ENCODE measurements around the gene REXO1.
"Not testable (repeated sequence)": the region's sequence is repeated elsewhere in the genome, so short reads cannot be mapped to it uniquely, and the experiment has no call there.

REXO1 gene

GRCh38 chr19:1813192-1814182 lies 34.8 kb downstream of the REXO1 start:
- no peak for DNase-seq (ENCODE audit: low read depth)

DNA sequence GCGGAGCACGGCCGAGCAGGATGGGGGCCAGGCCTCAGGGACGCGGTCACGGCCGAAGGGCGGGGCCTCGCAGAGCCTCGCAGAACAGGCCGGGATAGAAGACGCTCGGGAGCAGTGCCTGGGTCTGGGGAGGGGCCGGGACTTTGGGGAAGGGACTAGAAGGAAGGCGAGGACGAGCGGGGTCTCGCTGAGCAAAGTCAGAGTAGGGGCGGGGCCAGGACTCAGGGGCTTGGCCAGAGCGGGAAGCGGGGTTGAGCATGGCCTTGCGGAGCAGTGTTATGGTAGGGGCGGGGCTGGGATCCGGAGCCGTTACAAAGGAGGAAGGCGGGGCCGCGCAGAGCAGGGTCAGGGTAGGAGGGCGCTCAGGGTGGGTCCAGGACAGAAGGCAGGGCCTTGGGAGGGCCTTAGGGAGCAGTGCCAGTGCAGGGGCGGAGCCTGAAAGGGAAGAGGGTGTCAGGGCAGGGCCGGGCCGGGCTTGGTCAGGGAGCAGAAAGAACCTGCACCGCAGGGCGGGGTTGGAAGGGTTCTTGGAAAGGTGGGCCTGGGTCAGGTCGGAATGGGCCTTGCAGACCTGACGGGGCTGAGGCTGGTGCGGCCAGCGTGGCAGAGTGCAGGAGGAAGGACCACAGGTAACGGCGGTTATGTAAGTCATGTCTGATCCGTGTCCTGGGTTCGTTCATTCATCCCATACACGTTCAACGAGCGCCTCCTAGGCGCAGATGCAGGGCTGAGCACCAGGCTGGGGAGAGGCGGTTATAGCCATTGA lies 35.7 kb downstream of the REXO1 start:
- DNase-seq (ENCODE audit: low read depth), result peak; percentile 60

- peak; percentile 57 for DNase-seq (ENCODE audit: low read depth)
Measured at GRCh38 chr19:1811942-1812425, 36.3 kb downstream of the REXO1 start, which contains the start of gene ATP8B3. TSS of gene ATP8B3 (minus strand) at chr19:1812276. CDS start at chr19:1811736, 540 bp downstream.

DNA sequence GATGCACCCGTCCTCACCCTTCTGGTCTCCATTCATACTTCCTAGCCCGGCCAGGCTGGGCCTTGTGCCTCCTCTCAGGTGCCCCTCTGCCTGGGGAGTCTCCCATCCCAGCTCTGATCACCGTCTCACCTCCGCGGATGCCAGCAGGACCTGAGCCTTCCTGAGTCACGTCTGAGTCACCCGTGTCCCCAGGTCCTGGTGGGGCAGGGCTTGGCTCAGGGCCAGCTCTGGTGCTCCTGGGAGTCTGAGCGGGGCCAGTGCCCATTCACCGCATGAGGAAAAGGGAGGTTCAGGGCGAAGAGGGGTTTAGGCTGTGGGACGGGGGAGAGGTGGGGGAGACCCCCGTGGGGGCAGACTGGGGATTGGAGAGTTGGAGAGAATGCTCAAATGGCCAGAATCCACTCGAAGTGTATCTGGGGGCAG lies 36.8 kb downstream of the REXO1 start:
- DNase-seq (ENCODE audit: low read depth), result no peak

- no peak for DNase-seq (ENCODE audit: low read depth)
Measured at GRCh38 chr19:1810439-1811160, 37.7 kb downstream of the REXO1 start.

DNA sequence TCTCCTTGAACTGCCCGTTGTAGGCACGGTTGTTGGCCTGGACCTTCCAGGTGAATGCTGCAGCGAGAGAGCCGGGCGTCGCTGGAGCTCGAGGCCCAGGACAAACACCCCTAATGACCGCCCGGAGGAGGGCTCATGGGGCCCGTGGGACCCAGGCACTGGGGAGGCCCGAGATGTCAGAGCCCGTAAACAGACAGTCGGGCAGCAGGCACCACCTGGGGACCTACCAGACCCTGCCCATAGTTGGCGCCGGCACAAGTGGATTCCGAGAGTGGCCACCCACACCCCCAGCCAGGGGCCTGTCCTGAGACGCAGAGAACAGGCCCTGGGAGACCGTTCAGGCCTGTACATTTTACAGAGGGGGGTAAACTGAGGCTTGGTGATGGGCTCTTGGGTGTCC lies 38.6 kb downstream of the REXO1 start:
- no peak for DNase-seq (ENCODE audit: low read depth)

- no peak for DNase-seq (ENCODE audit: low read depth)
Measured at GRCh38 chr19:1808395-1808731, 39.9 kb downstream of the REXO1 start.

DNA sequence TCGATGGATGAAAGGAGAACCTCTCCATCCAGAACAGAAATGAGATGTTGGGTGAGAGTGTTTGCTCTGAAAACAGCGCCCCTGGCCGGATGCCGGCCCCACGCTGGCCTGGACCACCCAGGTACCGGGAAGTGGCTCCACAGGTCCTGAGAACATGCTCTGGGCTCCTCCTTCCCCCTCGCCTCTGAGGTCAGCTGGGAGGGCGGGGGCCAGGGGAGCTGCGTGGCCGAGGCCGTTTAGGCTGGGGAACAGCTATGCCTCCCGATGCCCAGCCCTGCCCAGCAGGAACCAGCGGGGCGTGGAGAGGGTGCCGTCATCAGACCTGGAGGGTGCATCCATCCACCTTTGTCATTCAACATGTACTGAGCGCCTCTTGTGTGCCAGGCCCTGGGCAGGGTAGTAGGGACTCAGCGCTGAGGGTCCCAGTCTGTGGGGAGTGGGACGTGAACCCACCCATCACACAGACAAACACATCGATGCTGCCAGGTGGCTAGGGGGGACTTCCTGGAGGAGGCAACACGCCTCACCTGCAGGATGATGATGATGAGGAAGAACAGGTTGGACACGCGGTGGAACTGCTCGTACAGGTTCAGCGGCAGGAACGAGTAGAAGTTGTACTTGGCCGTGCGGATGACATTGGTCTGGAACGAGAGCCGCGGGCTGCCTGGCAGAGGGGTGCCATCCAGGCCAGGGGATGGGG lies 40.4 kb downstream of the REXO1 start:
- DNase-seq (ENCODE audit: low read depth), result no peak

- DNase-seq (ENCODE audit: low read depth), result no peak
Measured at GRCh38 chr19:1807030-1807694, 41.1 kb downstream of the REXO1 start.

DNA sequence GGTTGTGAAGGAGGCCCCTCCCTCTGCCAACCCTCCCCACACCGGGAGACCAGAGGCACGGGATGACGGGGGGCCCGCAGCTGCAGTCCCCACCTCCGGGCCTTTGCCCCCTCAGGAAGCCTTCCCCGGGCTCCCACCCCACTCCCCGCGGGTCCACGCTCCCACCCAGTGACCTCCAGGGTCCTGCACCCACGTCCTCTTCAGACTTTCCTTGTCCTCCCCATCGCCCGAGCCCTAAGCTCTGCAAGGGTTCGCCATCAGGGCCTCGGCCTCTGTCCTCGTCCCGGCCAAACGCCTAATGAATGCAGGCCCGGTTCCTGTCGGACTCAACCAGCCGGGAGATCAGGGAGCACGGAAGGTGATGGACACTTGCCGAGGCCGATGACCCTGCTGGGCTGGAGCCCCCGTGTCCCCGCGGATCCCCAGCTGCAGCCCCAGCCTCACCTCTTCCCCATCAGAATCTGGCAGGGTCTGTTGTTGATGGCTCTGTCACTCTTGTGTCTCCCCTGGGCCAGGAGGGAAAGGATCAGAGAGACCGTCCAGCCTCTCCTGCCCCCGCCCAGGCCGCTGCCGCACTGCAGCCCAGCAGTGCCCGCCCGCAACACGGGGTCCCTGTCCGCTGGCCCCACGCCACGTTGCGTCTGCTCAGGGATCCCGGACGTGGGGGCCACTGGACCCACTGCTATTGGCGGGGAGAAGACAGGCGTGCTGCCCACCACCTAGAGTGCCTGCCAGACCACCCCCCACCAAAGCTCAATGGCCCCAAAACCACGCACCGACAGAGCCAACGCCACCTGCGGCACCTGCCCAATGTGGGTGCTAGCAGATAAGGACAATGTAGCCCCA lies 41.9 kb downstream of the REXO1 start:
- DNase-seq (ENCODE audit: low read depth), result no peak

GRCh38 chr19:1805401-1806183 lies 42.7 kb downstream of the REXO1 start:
- no peak for DNase-seq (ENCODE audit: low read depth)

DNA sequence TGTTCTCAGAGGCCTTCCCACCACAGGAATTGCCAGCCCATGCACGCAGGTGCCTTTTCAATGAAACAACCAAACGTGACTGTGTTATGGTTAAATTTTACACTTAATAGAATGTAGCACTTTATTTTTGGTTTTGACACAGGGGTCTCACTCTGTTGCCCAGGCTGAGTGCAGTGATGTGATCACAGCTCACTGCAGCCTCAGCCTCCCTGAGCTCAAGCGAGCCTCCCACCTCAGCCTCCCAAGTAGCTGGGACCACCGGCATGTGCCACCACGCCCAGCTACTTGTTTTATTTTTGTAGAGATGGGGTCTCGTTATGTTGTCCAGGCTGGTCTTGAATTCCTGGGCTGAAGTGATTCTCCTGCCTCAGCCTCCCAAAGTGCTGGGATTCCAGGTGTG lies 43.4 kb downstream of the REXO1 start:
- DNase-seq (ENCODE audit: low read depth), result no peak

GRCh38 chr19:1799695-1800342 lies 48.5 kb downstream of the REXO1 start:
- no peak for DNase-seq (ENCODE audit: low read depth)

- not testable (repeated sequence) for DNase-seq (ENCODE audit: low read depth)
Measured at GRCh38 chr19:1797313-1797712, 51.0 kb downstream of the REXO1 start.

GRCh38 chr19:1796395-1797142 lies 51.7 kb downstream of the REXO1 start:
- no peak for DNase-seq (ENCODE audit: low read depth)

DNA sequence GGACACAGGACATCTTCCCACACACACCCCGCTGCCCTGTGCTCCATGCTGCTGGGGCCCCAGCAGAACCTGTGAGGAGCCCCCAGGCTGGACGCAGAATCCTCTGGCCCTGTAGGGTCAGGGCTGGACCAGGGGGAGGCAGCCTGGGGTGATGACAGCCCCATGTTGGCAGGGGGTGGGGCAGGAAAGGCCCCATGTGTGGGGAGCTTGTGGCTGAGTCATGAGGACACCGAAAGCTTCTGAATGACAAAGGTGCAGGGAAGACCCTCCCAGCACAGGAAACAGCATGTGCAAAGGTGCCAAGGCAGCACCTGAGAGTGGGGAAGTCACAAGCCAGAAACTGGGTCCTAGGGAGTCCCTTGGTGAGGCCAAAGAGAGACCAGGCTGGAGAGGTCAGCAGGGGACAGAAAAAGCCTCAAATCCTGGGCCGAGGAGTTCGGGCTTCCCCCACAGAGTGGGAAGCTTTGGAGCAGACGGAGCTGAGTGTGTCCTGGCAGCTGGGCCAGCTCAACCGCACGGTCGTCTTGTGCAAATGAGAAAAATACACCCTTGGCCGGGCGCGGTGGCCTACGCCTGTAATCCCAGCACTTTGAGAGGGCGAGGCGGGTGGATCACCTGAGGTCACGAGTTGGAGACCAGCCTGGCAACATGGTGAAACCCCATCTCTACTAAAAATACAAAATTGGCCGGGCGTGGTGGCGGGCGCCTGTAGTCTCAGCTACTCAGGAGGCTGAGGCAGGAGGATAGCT lies 53.7 kb downstream of the REXO1 start:
- no peak for DNase-seq (ENCODE audit: low read depth)

- DNase-seq (ENCODE audit: low read depth), result no peak
Measured at GRCh38 chr19:1791879-1792278, 56.4 kb downstream of the REXO1 start.
